GM21447 (cell line): Measurements from ENCODE around the gene CLVS2.

Experiments used
- ATAC-seq: cut with Tn5 transposase; IDR thresholded peaks from one replicate; pipeline ENCODE4 v1.9.1; 2021; ENCODE audit not compliant: unreplicated experiment

CLVS2 gene

GRCh38 chr6:123024976-123025375 is 28.9 kb downstream of the CLVS2 start:
- no peak for ATAC-seq

- ATAC-seq: no peak
These were observed 31.4 kb downstream of the CLVS2 start for GRCh38 chr6:123027408-123027807.

GRCh38 chr6:123028263-123028662 is 32.2 kb downstream of the CLVS2 start:
- ATAC-seq: no peak

GRCh38 chr6:123030282-123030681 is 34.2 kb downstream of the CLVS2 start:
- ATAC-seq: no peak

GRCh38 chr6:123036648-123037047 is 40.6 kb downstream of the CLVS2 start:
- no peak for ATAC-seq

GRCh38 chr6:123039431-123039830 is 43.4 kb downstream of the CLVS2 start:
- ATAC-seq: no peak

GRCh38 chr6:123042401-123042800 is 46.4 kb downstream of the CLVS2 start:
- ATAC-seq: no peak

GRCh38 chr6:123044341-123044860 is 48.4 kb downstream of the CLVS2 start:
- ATAC-seq: no peak

- ATAC-seq: no peak
These were observed 57.7 kb downstream of the CLVS2 start for GRCh38 chr6:123053602-123054225.

GRCh38 chr6:123055256-123055655 is 59.2 kb downstream of the CLVS2 start:
- no peak for ATAC-seq

- no peak for ATAC-seq
These were observed 66.6 kb downstream of the CLVS2 start for GRCh38 chr6:123062670-123063069.

GRCh38 chr6:123064038-123064437 is 68.0 kb downstream of the CLVS2 start:
- ATAC-seq: no peak

GRCh38 chr6:123074616-123075015 is 78.6 kb downstream of the CLVS2 start:
- no peak for ATAC-seq

- ATAC-seq: no peak
These were observed 89.4 kb downstream of the CLVS2 start for GRCh38 chr6:123085403-123085802.

- ATAC-seq: no peak
These were observed 93.2 kb downstream of the CLVS2 start for GRCh38 chr6:123089226-123089625.

- no peak for ATAC-seq
These were observed 95.3 kb downstream of the CLVS2 start for GRCh38 chr6:123091091-123091895.

- no peak for ATAC-seq
These were observed 95.8 kb downstream of the CLVS2 start for GRCh38 chr6:123091896-123092271.

GRCh38 chr6:123094795-123095194 is 98.8 kb downstream of the CLVS2 start:
- no peak for ATAC-seq

- ATAC-seq: no peak
These were observed 109.5 kb downstream of the CLVS2 start for GRCh38 chr6:123105561-123105960.

- ATAC-seq: no peak
These were observed 120.3 kb downstream of the CLVS2 start for GRCh38 chr6:123116370-123116769.

- ATAC-seq: no peak
These were observed 121.3 kb downstream of the CLVS2 start for GRCh38 chr6:123117145-123117908.

GRCh38 chr6:123118811-123119210 is 122.8 kb downstream of the CLVS2 start:
- ATAC-seq: no peak
